T1000 (cell line): Measurements from ENCODE around the gene THY1.

Experiments used
- DNase-seq: peaks from one replicate; lab custom pipeline; 2025; ENCODE audit warnings: mixed read lengths; lab: John Stamatoyannopoulos, UW

The THY1 gene

DNA sequence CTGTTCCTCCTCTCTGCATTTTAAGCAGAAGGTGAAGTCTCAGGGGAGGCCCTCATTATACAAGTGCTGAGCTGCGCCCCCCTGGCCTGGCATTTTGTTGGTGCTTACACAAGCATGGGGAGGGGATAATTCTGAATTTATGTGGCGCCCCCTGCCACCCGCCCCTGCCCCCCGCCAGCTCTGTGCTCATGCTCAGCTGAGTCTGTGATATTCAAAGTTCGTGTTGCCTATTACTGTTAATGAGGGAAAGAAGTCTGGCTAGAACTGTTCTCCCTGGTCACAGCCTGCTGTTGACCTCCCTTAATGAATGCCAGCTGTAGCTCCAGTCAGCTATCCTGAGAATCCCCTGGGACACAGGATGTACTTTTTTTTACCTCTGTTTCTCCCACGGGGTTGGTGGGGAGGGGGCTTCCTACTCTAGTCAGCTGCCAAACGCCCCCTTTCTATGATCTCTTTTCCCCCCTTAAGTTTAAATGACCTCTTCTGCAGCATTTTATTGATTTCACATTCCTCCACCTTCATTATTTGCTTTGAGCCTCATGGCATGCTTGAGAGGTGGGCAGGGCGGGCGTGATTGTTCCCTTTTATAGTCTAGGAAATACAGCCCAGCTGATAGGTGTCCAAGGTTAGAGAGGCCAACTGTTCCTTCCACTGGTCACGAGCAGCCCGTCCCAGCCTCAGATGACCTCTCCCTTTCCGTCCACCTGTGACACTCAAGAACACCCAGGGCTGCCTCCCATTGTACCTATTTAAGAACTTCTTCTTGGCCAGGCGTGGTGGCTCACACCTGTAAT lies 53.6 kb downstream of the THY1 start:
- DNase-seq, result no peak

DNA sequence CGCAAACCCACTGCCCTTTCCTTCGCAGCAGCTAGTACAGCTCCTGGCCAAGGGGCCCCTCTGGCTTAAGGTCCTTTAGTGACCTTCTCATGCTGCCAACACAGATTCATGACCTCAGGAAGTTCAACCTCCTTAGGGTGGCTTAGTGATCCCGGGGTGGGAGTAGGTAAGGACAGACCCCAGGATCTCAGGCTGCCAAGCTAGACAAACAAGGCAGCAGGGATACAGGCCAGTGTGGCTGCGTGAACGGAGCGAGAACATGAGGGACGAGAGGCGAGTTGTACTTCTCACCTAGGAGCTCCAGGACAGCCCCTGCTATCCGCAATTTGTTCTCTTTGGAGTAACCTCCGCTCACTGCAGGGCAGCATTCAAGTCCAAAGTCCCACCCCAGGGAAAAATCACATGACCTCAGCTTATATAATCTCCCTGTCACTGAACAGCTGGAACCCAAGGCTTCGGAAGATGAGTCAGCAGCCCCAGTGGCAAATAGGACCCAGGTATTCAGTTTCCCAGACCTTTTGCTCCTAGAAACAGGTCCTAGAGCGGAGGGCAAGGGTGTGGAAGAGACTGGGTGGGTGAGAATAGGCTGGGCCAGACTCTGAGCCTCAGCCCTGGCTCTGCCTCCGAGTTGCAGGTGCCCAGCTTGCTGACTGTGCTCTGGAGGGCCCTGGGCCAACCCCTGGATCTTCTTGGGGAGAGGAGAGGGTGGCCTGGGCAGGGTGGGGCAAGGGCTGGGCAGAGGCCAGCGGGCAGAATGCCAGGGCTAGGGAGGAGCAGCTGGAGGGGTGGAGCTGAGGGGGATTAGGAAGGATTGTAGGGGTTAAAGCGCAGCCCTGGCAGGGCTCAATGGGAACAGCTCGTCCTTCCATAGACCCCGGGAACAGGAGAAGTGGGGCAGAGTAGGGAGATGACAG lies 54.6 kb downstream of the THY1 start:
- no peak for DNase-seq

DNA sequence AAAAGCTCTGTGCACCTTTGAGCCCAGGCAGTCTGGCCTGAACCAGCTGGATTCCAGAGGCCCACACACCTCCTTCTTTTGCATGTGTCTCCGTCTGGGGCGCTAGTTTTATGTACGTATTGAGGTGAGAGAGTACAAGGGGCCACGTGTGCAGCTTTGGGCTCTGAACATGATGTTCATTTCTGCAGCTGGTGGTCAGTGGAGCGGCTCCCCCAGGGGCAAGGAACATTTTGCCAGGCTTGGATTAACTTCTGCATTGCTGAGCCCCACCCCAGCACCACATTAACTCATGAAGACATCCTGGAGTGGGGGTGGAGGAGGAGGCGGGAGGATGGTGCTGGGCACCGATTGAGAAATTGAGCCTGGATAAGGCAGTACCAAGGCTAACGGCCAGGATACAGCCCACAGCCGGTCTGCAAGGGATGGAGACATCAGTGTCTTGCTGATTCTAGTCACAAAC lies 55.3 kb downstream of the THY1 start:
- no peak for DNase-seq
